Fibroblast of skin of scalp (primary cell): Measurements from ENCODE around the gene CALCR.
"Not testable (repeated sequence)": the region's sequence is repeated elsewhere in the genome, so short reads cannot be mapped to it uniquely, and the experiment has no call there.

ENCODE experiments used
- DNase-seq: peaks from one replicate; pipeline ENCODE4 v3.0.0-alpha.2; 2013

The CALCR gene

GRCh38 chr7:93559639-93560491 is 14.7 kb downstream of the CALCR start:
- no peak for DNase-seq

GRCh38 chr7:93558705-93559614 is 15.6 kb downstream of the CALCR start:
- no peak for DNase-seq

- DNase-seq: no peak
Measured at GRCh38 chr7:93551931-93552330, 22.6 kb downstream of the CALCR start.

GRCh38 chr7:93551063-93551895 is 23.2 kb downstream of the CALCR start:
- DNase-seq: peak; percentile 60

GRCh38 chr7:93547716-93548115 is 26.8 kb downstream of the CALCR start:
- DNase-seq: no peak

- DNase-seq: no peak
Measured at GRCh38 chr7:93544691-93545090, 29.8 kb downstream of the CALCR start.

- DNase-seq: peak; percentile 2
Measured at GRCh38 chr7:93538061-93538460, 36.5 kb downstream of the CALCR start.

GRCh38 chr7:93535616-93536015 is 38.9 kb downstream of the CALCR start:
- no peak for DNase-seq

- DNase-seq: no peak
Measured at GRCh38 chr7:93530701-93531100, 43.8 kb downstream of the CALCR start.

- no peak for DNase-seq
Measured at GRCh38 chr7:93516834-93517233, 57.7 kb downstream of the CALCR start.

- peak; percentile 1 for DNase-seq
Measured at GRCh38 chr7:93515144-93515543, 59.4 kb downstream of the CALCR start.

GRCh38 chr7:93509303-93509702 is 65.2 kb downstream of the CALCR start:
- no peak for DNase-seq

- no peak for DNase-seq
Measured at GRCh38 chr7:93503088-93503487, 71.4 kb downstream of the CALCR start.

- not testable (repeated sequence) for DNase-seq
Measured at GRCh38 chr7:93491860-93492259, 82.7 kb downstream of the CALCR start.

- no peak for DNase-seq
Measured at GRCh38 chr7:93476491-93477344, 97.8 kb downstream of the CALCR start.

GRCh38 chr7:93475811-93476210 is 98.7 kb downstream of the CALCR start:
- DNase-seq: no peak

- no peak for DNase-seq
Measured at GRCh38 chr7:93471456-93471855, 103.1 kb downstream of the CALCR start.

GRCh38 chr7:93463764-93464163 is 110.8 kb downstream of the CALCR start:
- no peak for DNase-seq

GRCh38 chr7:93461350-93461749 is 113.2 kb downstream of the CALCR start:
- no peak for DNase-seq

GRCh38 chr7:93453262-93453661 is 121.3 kb downstream of the CALCR start:
- no peak for DNase-seq

- DNase-seq: no peak
Measured at GRCh38 chr7:93448176-93448575, 126.3 kb downstream of the CALCR start.

- no peak for DNase-seq
Measured at GRCh38 chr7:93447509-93447908, 127.0 kb downstream of the CALCR start.
